Choroid plexus epithelial cell (primary cell): Measurements from ENCODE around the gene SLC29A2.

Experiments
- DNase-seq: peaks from one replicate; pipeline ENCODE4 v3.0.0-alpha.2; 2010; ENCODE audit warnings: low read depth
- H3K4me3 ChIP-seq: 2 replicates; pipeline ENCODE4 v1.5.1; 2011; ENCODE audit warnings: low read depth, mild to moderate bottlenecking, control low read depth, low read length, moderate library complexity
- CTCF ChIP-seq: conservative IDR thresholded peaks from 2 replicates; pipeline ENCODE4 v1.5.1; 2011; ENCODE audit warnings: low read depth, mild to moderate bottlenecking, control low read depth, inconsistent platforms, low read length, moderate library complexity

SLC29A2 gene

GRCh38 chr11:66328302-66329144, 43.0 kb downstream of the SLC29A2 start:
- DNase-seq: peak; percentile 73
- H3K4me3 ChIP-seq: no peak overlapping the region

GRCh38 chr11:66328031-66328301, 43.6 kb downstream of the SLC29A2 start:
- TF ChIP-seq CTCF: no peak
- H3K4me3 ChIP-seq: no peak overlapping the region
- no peak for DNase-seq

More at GRCh38 chr11:66328302-66329144, 43.0 kb downstream of the SLC29A2 start:
- peak; percentile 93 for TF ChIP-seq CTCF

GRCh38 chr11:66327171-66328030, 44.2 kb downstream of the SLC29A2 start:
- H3K4me3 ChIP-seq: no peak overlapping the region
- DNase-seq: peak; percentile 71
- TF ChIP-seq CTCF: peak; percentile 23

GRCh38 chr11:66326261-66327111, 45.1 kb downstream of the SLC29A2 start:
- no peak for TF ChIP-seq CTCF
- DNase-seq: peak; percentile 21
- H3K4me3 ChIP-seq: no peak overlapping the region

- no peak for TF ChIP-seq CTCF
- H3K4me3 ChIP-seq: no peak overlapping the region
- DNase-seq: no peak
Observed at GRCh38 chr11:66325263-66325671, 46.3 kb downstream of the SLC29A2 start.

- TF ChIP-seq CTCF: no peak
- no peak overlapping the region for H3K4me3 ChIP-seq
- peak; percentile 51 for DNase-seq
Observed at GRCh38 chr11:66324664-66325063, 46.9 kb downstream of the SLC29A2 start.
